LNCAP (cell line): ENCODE measurements around the gene CALN1.

Source experiments
- TF ChIP-seq, protein P1 (sequence below): fragments of 450-650 bp; IDR thresholded peaks from 2 replicates; pipeline ENCODE4 v1.5.1; 2017; ENCODE audit warnings: mild to moderate bottlenecking

The CALN1 gene

DNA sequence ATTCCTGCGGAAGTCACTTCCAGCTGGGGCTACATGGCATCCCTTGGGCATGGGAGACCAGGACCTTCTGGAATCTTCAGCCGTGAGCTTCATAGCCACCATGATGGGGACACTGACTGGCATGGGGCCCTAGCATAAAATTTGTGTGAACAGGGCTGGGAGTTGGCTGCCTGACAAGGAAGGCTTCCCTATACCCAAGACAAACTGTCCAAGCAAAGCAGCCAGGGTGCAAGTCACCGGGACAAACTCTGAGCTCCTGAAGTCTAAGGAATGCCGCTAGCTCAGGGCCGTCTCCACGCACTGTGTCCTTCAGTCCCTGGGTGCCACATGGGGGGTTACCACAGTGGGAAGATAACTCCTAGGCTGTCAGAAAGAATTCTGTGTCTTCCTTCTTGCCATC is 627.4 kb downstream of the CALN1 start:
- TF ChIP-seq, protein P1, sequence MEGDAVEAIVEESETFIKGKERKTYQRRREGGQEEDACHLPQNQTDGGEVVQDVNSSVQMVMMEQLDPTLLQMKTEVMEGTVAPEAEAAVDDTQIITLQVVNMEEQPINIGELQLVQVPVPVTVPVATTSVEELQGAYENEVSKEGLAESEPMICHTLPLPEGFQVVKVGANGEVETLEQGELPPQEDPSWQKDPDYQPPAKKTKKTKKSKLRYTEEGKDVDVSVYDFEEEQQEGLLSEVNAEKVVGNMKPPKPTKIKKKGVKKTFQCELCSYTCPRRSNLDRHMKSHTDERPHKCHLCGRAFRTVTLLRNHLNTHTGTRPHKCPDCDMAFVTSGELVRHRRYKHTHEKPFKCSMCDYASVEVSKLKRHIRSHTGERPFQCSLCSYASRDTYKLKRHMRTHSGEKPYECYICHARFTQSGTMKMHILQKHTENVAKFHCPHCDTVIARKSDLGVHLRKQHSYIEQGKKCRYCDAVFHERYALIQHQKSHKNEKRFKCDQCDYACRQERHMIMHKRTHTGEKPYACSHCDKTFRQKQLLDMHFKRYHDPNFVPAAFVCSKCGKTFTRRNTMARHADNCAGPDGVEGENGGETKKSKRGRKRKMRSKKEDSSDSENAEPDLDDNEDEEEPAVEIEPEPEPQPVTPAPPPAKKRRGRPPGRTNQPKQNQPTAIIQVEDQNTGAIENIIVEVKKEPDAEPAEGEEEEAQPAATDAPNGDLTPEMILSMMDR = no peak

DNA sequence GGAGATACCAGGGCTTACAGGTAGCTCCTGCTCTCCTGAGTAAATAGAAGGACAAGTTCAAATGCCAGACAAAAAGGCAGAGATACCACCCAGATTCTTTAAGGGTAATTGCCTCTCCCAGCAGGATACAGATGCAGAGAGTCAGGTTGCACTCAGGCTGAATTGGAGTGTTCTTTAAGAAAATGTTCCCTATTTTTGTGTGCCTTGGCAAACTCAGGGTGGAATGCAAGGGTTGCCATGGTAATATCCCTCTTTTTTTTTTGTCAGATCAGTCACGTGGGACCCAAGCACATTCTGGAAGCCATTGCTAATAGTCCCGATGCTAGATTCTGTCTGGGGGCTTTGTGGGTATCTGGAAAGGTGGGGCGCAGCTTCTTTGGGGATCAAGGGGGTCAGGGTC is 628.0 kb downstream of the CALN1 start:
- TF ChIP-seq, protein P1 = no peak

DNA sequence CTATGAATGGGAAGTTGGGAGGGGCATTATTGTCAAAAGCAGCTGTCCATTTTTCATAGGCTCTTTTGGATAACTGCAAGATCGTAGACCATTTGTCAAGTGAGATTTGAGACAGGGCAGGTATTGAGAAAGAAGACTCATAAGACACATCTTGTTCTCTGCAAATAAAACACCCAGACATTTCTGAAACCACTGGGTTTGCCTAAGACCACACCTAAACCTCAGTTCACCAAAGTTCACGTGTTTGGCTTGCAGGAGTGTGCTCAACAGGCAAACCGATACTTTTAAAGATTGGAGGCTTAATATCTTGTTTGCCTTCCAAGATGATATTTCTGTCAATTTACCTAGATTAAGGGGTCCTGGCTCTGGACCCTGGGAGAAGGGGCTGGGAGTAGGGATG is 628.4 kb downstream of the CALN1 start:
- TF ChIP-seq, protein P1 = no peak

DNA sequence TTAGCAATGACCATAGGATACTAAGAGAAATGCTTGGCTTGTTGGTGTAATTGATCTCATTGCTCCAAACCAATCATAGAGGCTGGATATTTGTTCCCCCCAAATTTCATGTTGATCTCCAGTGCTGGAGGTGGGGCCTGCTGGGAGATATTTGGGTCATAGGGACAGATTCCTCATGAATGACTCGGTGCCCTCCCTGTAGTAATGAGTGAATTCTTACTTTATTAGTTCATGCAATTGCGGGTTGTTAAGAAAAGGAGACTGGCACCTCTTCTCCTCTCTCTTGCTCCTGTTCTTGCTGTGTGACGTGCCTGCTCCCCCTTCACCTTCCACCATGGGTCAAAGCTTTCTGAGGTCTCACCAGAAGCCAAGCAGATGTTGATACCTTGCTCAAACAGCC is 630.1 kb downstream of the CALN1 start:
- TF ChIP-seq, protein P1 = no peak

DNA sequence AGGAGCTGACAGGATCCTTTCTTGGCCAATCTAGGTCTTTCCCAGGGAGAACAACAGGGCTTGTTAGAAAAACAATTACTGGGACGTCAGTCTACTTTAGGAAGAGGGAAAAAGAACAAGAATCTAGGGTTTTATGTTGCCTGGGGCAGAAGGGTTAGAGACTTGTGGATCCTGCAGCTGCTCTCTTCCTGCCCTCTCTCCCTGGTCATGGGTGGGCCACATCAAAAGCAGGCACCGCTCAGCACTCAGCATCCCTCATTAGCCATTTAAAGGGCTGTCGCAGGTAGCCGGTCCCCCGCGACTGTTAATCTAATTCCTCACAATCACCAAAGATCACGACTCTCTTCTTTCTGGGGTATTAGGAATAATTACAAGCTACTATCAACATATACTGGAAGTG is 631.9 kb downstream of the CALN1 start:
- TF ChIP-seq, protein P1 = no peak

DNA sequence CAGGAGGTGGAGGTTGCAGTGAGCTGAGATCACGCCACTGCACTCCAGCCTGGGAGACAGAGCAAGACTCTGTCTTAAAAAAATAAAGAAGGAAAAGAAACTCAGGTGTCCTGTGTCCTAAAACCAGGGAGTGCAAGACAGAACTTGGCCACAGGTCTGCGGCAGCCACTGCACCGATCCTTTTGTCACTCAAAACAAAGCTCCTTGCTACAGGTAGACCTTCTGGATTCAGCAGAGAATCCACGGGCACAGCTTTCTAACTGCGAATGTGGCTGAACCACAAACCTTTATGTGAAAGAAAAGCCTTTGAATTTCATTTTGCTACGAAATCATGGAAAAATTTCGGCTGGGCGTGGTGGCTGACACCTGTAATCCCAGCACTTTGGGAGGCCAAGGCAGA is 634.9 kb downstream of the CALN1 start:
- TF ChIP-seq, protein P1 = no peak

DNA sequence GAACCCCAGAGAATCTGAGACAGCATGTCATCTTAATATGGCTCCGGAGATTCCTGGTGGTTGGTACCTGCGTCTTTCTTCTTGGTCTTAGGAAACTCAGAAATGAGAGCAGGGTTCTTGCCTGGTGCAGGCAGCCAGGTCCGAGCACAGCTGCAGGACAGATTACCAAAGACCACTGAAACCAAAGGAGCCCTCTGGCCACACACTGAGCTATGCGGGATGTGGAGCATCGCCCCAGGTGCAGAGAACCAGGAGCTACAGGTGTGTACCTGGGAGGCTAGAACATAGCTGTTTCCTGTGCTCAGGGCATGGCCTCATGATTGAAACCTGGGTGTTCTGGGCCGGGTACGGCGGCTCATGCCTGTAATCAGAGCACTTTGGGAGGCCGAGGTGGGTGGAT is 635.4 kb downstream of the CALN1 start:
- TF ChIP-seq, protein P1 = no peak

DNA sequence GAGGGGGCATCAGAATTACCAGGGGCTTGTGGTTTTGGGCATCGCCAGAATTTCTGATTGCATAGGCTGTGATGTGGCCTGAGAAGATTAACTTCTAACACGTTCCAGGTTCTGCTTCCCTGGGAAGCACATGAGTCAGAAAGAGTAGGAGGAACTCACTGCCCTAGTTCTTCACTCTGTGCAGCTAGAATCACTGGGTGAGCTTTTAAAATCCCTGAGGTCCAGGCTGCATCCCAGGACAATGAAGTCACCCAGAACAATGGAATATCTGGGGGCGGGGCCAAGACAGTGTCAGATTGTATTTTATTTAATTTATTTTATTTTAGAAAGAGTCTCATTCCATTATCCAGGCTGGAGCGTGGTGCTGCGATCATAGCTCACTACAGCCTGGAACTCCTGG is 636.5 kb downstream of the CALN1 start:
- TF ChIP-seq, protein P1 = no peak
